Endometrium (tissue), 2 donors: ENCODE data around the gene THRAP3.

Experiments
- FAIRE-seq: peaks from 2 replicates; lab custom pipeline; 2012; peaks lifted over from hg19 to GRCh38; lab: Jason Lieb, UNC
- donor health status: control.
- donor health status: control.

The THRAP3 gene

DNA sequence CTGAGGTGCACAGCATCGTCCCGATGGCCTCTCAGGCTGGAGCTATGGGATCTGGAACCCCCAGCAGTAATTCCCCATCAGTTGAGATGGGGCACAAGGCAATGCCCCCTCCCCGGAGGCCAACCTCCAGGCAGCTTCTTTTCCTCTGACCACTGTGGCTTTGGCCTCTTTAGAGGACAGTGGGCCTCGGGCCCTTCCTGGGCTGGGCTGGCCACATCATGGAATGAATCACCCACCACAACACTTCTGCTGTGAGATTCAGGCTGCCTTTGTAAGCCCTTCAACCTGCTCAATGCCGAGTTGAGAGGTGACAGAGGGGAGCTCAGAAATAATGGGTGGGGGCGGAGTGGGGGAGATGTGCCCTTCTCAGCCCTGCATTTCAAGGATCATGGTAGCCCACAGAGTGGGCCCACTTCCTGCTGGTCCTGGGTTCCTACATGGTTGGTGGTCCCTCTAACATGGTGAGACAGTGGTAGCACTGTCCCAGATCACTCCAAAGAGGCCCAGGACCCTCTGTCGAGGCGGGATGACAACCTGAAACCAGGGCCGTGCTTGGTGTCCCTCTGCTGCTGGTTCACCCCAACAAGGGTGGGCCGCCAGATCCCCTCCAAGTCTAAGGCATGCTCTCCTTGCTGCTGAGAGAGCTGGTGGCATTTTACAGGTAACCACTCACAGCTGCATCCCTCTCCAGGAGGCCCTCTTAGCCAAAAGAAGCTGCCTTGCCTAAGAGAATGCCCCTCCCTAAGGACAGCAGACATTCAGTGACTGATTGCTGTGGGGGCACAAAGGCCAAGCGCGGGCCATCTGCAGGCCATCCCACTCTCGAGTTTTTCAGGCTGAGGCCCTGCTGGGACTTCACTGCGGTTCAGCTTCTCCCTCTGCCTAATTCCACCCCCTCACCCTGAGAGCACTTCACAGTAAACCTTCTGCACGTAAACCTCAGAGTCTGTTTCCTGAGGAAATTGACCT is 129.0 kb downstream of the THRAP3 start:
- no peak for FAIRE-seq

DNA sequence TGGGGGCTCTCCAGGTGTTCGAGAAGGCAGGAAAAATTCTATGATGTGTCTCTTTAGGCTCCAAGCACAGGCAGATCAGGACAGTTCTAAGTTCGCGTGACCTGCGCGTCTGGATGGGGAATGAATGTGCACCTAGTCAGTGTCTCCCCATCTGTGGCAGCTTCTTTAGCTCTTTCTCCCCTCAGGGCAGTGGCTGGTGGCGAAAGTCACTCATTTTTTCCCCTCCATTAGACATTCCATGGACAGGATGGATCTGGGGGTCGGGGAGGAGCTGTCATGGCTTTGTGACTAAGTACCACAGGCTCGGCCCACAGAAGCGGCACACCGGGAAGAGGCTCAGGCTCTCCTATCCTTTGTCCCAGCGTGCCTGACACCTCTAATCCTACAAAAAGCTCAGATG is 130.2 kb downstream of the THRAP3 start:
- FAIRE-seq, result no peak
